HEK293 (cell line): ENCODE data around the gene SIK3.
A peak's percentile ranks its signal among the peaks of the same experiment; 100 is the strongest.

Experiments
- CTCF ChIA-PET: fragments of 350-600 bp; formaldehyde crosslinking; extraction: SDS; loops from one replicate; lab custom pipeline; 2021; ENCODE audit warnings: antibody characterized with exemption; lab: Yijun Ruan, JAX
- POLR2A ChIA-PET: fragments of 300-600 bp; formaldehyde crosslinking; extraction: SDS; loops from one replicate; lab custom pipeline; 2020; ENCODE audit warnings: antibody characterized with exemption, inconsistent platforms; lab: Yijun Ruan, JAX
- H3K27ac ChIP-seq: fragments of 200-500 bp; sonication (Bioruptor generic); 2 replicates; pipeline ENCODE4 v1.5.1; 2014; ENCODE audit warnings: low read depth, low read length, control low read depth, inconsistent platforms; ENCODE audit errors: extremely low read depth
- H3K36me3 ChIP-seq, 2 experiments: fragments of 200-500 bp in 1 of 2; sonication (Bioruptor generic) in 1 of 2; 1 replicate in 1 of 2; 2 replicates in 1 of 2; pipeline ENCODE4 v1.5.1; 2014 to 2017; ENCODE audit warnings: inconsistent platforms in 2 of 2, low read length in 2 of 2; ENCODE audit not compliant: control insufficient read depth in 2 of 2, insufficient read depth in 1 of 2
- H3K4me1 ChIP-seq: fragments of 200-500 bp; sonication (Bioruptor generic); 2 replicates; pipeline ENCODE4 v1.5.1; 2014; ENCODE audit warnings: mild to moderate bottlenecking, low read length, inconsistent platforms; ENCODE audit not compliant: control insufficient read depth, insufficient read depth
- H3K4me3 ChIP-seq: 2 replicates; pipeline ENCODE4 v1.5.1; 2011; ENCODE audit warnings: low read depth, mild to moderate bottlenecking, control low read depth, low read length, moderate library complexity
- H3K9me3 ChIP-seq: fragments of 200-500 bp; sonication (Bioruptor generic); 2 replicates; pipeline ENCODE4 v1.5.1; 2014; ENCODE audit warnings: low read depth, low read length, inconsistent platforms; ENCODE audit not compliant: control insufficient read depth, insufficient read depth
- BCL11B ChIP-seq: fragments of 450-650 bp; formaldehyde crosslinking; IDR thresholded peaks from 2 replicates; pipeline ENCODE4 v1.5.1; 2016; ENCODE audit warnings: low read depth, missing biosample characterization, missing genetic modification characterization
- GLI2 ChIP-seq: fragments of 450-650 bp; formaldehyde crosslinking; IDR thresholded peaks from 2 replicates; pipeline ENCODE4; 2017; ENCODE audit warnings: missing biosample characterization, missing genetic modification characterization, low read depth, borderline replicate concordance
- KLF1 ChIP-seq: fragments of 450-650 bp; formaldehyde crosslinking; IDR thresholded peaks from 2 replicates; pipeline ENCODE4 v1.5.1; 2016; ENCODE audit warnings: missing biosample characterization, missing genetic modification characterization
- MYNN ChIP-seq: fragments of 450-650 bp; formaldehyde crosslinking; IDR thresholded peaks from 2 replicates; pipeline ENCODE4 v1.5.1; 2016; ENCODE audit warnings: missing biosample characterization, missing genetic modification characterization, borderline replicate concordance
- PRDM10 ChIP-seq: fragments of 450-650 bp; formaldehyde crosslinking; IDR thresholded peaks from 2 replicates; pipeline ENCODE4 v1.5.1; 2016; ENCODE audit warnings: missing biosample characterization, missing genetic modification characterization
- YY1 ChIP-seq: fragments of 450-650 bp; formaldehyde crosslinking; IDR thresholded peaks from 2 replicates; pipeline ENCODE4 v1.5.1; 2018; ENCODE audit warnings: missing biosample characterization, missing genetic modification characterization
- YY2 ChIP-seq: fragments of 450-650 bp; formaldehyde crosslinking; IDR thresholded peaks from 2 replicates; pipeline ENCODE4 v1.5.1; 2016; ENCODE audit warnings: missing biosample characterization, missing genetic modification characterization
- ZBTB21 ChIP-seq: fragments of 450-650 bp; formaldehyde crosslinking; IDR thresholded peaks from 2 replicates; pipeline ENCODE4 v1.5.1; 2017; ENCODE audit warnings: missing biosample characterization, missing genetic modification characterization
- ZBTB6 ChIP-seq: fragments of 450-650 bp; formaldehyde crosslinking; IDR thresholded peaks from 2 replicates; pipeline ENCODE4 v1.5.1; 2017; ENCODE audit warnings: missing biosample characterization, missing genetic modification characterization
- ZNF133 ChIP-seq: fragments of 450-650 bp; formaldehyde crosslinking; IDR thresholded peaks from 2 replicates; pipeline ENCODE4 v1.5.1; 2016; ENCODE audit warnings: missing biosample characterization, missing genetic modification characterization
- ZNF202 ChIP-seq: fragments of 450-650 bp; formaldehyde crosslinking; IDR thresholded peaks from 2 replicates; pipeline ENCODE4 v1.5.1; 2016; ENCODE audit warnings: missing biosample characterization, missing genetic modification characterization, borderline replicate concordance
- ZNF223 ChIP-seq: fragments of 450-650 bp; formaldehyde crosslinking; IDR thresholded peaks from 2 replicates; pipeline ENCODE4 v1.5.1; 2016; ENCODE audit warnings: missing biosample characterization, missing genetic modification characterization
- ZNF248 ChIP-seq: fragments of 450-650 bp; formaldehyde crosslinking; IDR thresholded peaks from 2 replicates; pipeline ENCODE4 v1.5.1; 2017; ENCODE audit warnings: missing biosample characterization, missing genetic modification characterization
- ZNF302 ChIP-seq: fragments of 450-650 bp; formaldehyde crosslinking; IDR thresholded peaks from 2 replicates; pipeline ENCODE4 v1.5.1; 2016; ENCODE audit warnings: missing biosample characterization, missing genetic modification characterization, low read depth
- ZNF335 ChIP-seq: fragments of 450-650 bp; formaldehyde crosslinking; conservative IDR thresholded peaks from 2 replicates; pipeline ENCODE4 v1.5.1; 2016; ENCODE audit warnings: missing biosample characterization, missing genetic modification characterization
- ZNF404 ChIP-seq: fragments of 450-650 bp; formaldehyde crosslinking; IDR thresholded peaks from 2 replicates; pipeline ENCODE4 v1.5.1; 2017; ENCODE audit warnings: missing biosample characterization, missing genetic modification characterization
- ZNF416 ChIP-seq: fragments of 450-650 bp; formaldehyde crosslinking; IDR thresholded peaks from 2 replicates; pipeline ENCODE4 v1.5.1; 2016; ENCODE audit warnings: missing biosample characterization, missing genetic modification characterization
- ZNF423 ChIP-seq: fragments of 450-650 bp; formaldehyde crosslinking; IDR thresholded peaks from 2 replicates; pipeline ENCODE4 v1.5.1; 2016; ENCODE audit warnings: missing biosample characterization, missing genetic modification characterization
- ZNF433 ChIP-seq: fragments of 450-650 bp; formaldehyde crosslinking; IDR thresholded peaks from 2 replicates; pipeline ENCODE4 v1.5.1; 2016; ENCODE audit warnings: missing biosample characterization, missing genetic modification characterization, low read depth
- ZNF48 ChIP-seq: fragments of 450-650 bp; formaldehyde crosslinking; IDR thresholded peaks from 2 replicates; pipeline ENCODE4 v1.5.1; 2016; ENCODE audit warnings: missing biosample characterization, missing genetic modification characterization
- ZNF488 ChIP-seq: fragments of 450-650 bp; formaldehyde crosslinking; IDR thresholded peaks from 2 replicates; pipeline ENCODE4 v1.5.1; 2016; ENCODE audit warnings: missing biosample characterization, missing genetic modification characterization
- ZNF501 ChIP-seq: fragments of 450-650 bp; formaldehyde crosslinking; IDR thresholded peaks from 2 replicates; pipeline ENCODE4 v1.5.1; 2016; ENCODE audit warnings: missing biosample characterization, missing genetic modification characterization
- ZNF510 ChIP-seq: fragments of 450-650 bp; formaldehyde crosslinking; IDR thresholded peaks from 2 replicates; pipeline ENCODE4 v1.5.1; 2018; ENCODE audit warnings: mild to moderate bottlenecking, missing genetic modification characterization, missing biosample characterization; ENCODE audit not compliant: insufficient replicate concordance
- ZNF513 ChIP-seq: fragments of 450-650 bp; IDR thresholded peaks from 2 replicates; pipeline ENCODE4 v1.5.1; 2018; ENCODE audit warnings: missing biosample characterization, missing genetic modification characterization
- ZNF571 ChIP-seq: fragments of 450-650 bp; formaldehyde crosslinking; IDR thresholded peaks from 2 replicates; pipeline ENCODE4 v1.5.0; 2017; ENCODE audit warnings: missing biosample characterization, missing genetic modification characterization
- ZNF600 ChIP-seq: fragments of 450-650 bp; formaldehyde crosslinking; IDR thresholded peaks from 2 replicates; pipeline ENCODE4 v1.5.1; 2016; ENCODE audit warnings: missing biosample characterization, missing genetic modification characterization
- ZNF660 ChIP-seq: fragments of 450-650 bp; IDR thresholded peaks from 2 replicates; pipeline ENCODE4 v1.5.1; 2018; ENCODE audit warnings: missing biosample characterization, mild to moderate bottlenecking, missing genetic modification characterization
- ZNF776 ChIP-seq: fragments of 450-650 bp; formaldehyde crosslinking; IDR thresholded peaks from 2 replicates; pipeline ENCODE4 v1.5.0; 2017; ENCODE audit warnings: missing biosample characterization, missing genetic modification characterization, borderline replicate concordance
- ZNF777 ChIP-seq: fragments of 450-650 bp; formaldehyde crosslinking; IDR thresholded peaks from 2 replicates; pipeline ENCODE4 v1.5.1; 2017; ENCODE audit warnings: missing biosample characterization, missing genetic modification characterization, borderline replicate concordance
- ZNF791 ChIP-seq: fragments of 450-650 bp; formaldehyde crosslinking; IDR thresholded peaks from 2 replicates; pipeline ENCODE4 v1.5.1; 2016; ENCODE audit warnings: missing biosample characterization, missing genetic modification characterization
- ZNF830 ChIP-seq: fragments of 450-650 bp; IDR thresholded peaks from 2 replicates; pipeline ENCODE4 v1.5.0; 2018; ENCODE audit warnings: missing biosample characterization, missing genetic modification characterization, low read depth, mild to moderate bottlenecking, moderate library complexity

SIK3 gene

GRCh38 chr11:117010808-117011540, 87.3 kb downstream of the SIK3 start:
- no peak overlapping the region for H3K4me3 ChIP-seq
- H3K36me3 ChIP-seq, result no peaks in the 10 kb centered on the region
- no peaks in the 10 kb centered on the region for H3K9me3 ChIP-seq
- POLR2A ChIA-PET, result interaction anchor here (0.8 kb wide), 1 partner anchor 16 kb away, joined by 3 read pairs; no protein-coding TSS in a partner anchor
- CTCF ChIA-PET, result interaction anchor here (0.6 to 0.7 kb wide), 5 partner anchors 16 to 215 kb away, joined by 3 to 5 read pairs (median 4); no protein-coding TSS in a partner anchor
- H3K4me1 ChIP-seq, result no peaks in the 10 kb centered on the region
- no peak overlapping the region for H3K27ac ChIP-seq
- TF ChIP-seq ZNF501 (no peak), ZNF416 (no peak), MYNN (no peak), ZNF488 (tag by site-specific recombination) (no peak), ZNF830 (tag by site-specific recombination) (no peak), PRDM10 (tag by site-specific recombination) (peak; percentile 97), ZNF660 (tag by site-specific recombination) (no peak), ZBTB6 (tag by site-specific recombination) (no peak), ZNF48 (tag by site-specific recombination) (no peak), ZNF335 (tag by site-specific recombination) (no peak), ZNF513 (no peak), KLF1 (tag by site-specific recombination) (no peak), YY2 (tag by site-specific recombination) (no peak), ZNF600 (tag by site-specific recombination) (0 out of 2 replicates have a peak, but pooled peaks have one; percentile 62), ZNF302 (no peak), ZNF423 (tag by site-specific recombination) (no peak), ZBTB21 (tag by site-specific recombination) (no peak), ZNF248 (tag by site-specific recombination) (no peak), ZNF223 (tag by site-specific recombination) (no peak), ZNF791 (tag by site-specific recombination) (no peak), ZNF777 (no peak), ZNF571 (tag by site-specific recombination) (no peak), YY1 (no peak), ZNF404 (tag by site-specific recombination) (no peak), ZNF133 (no peak), BCL11B (no peak), ZNF202 (no peak), ZNF510 (tag by site-specific recombination) (no peak), GLI2 (0 out of 2 replicates have a peak, but pooled peaks have one; percentile 8), ZNF433 (tag by site-specific recombination) (no peak), ZNF776 (no peak)
